Measurements from ENCODE around the gene OLA1. TPM values are rescaled to one million over a fixed set of nuclear protein-coding genes. Genes with fewer than 3 reads are reported as not detected.

Gene OLA1
- total RNA-seq, 4 donors from 2014 or later: 75.4 to 111 (median 92.8) TPM

GRCh38 chr2:174074831-174075230, 173.5 kb downstream of the OLA1 start:
- Histone ChIP-seq H3K9me3 (no peaks in the 10 kb centered on the region), H3K4me3 (no peak overlapping the region), H3K27me3 (no peaks in the 10 kb centered on the region), H3K27ac (no peak overlapping the region), H3K4me1 (no peaks in the 10 kb centered on the region), H3K36me3 (no peaks in the 10 kb centered on the region)
- in situ Hi-C loops (cut with MboI; ENCODE audit: low sequenced_read_pairs in 4 of 4): loop anchor here in 3 of 4 donors (25.0 kb wide), 1 partner anchor 663 kb away; no protein-coding TSS in a partner anchor
- intact Hi-C loops (cut with DNase I; ENCODE audit: low total_unique reads): no loop called here
- no peak for DNase-seq
- no peak for ATAC-seq
- no peak for TF ChIP-seq POLR2A (IDR thresholded peaks at IDR 0.05)
- no peak for TF ChIP-seq CTCF (IDR thresholded peaks at IDR 0.05 in 4 of 5, conservative IDR thresholded peaks at IDR 0.05 in 1 of 5)

GRCh38 chr2:174072857-174073256, 175.5 kb downstream of the OLA1 start:
- H3K9me3 ChIP-seq: no peaks in the 10 kb centered on the region
- no peak for TF ChIP-seq POLR2A (IDR thresholded peaks at IDR 0.05)
- TF ChIP-seq CTCF (IDR thresholded peaks at IDR 0.05 in 4 of 5, conservative IDR thresholded peaks at IDR 0.05 in 1 of 5): no peak
- H3K27me3 ChIP-seq: no peaks in the 10 kb centered on the region
- no peak overlapping the region for H3K27ac ChIP-seq
- intact Hi-C loops (cut with DNase I; ENCODE audit: low total_unique reads) (no loop called here), in situ Hi-C loops (cut with MboI; ENCODE audit: low sequenced_read_pairs in 4 of 4) (loop anchor here in 3 of 4 donors (25.0 kb wide), 1 partner anchor 661 kb away; no protein-coding TSS in a partner anchor)
- no peaks in the 10 kb centered on the region for H3K4me1 ChIP-seq
- no peak overlapping the region for H3K4me3 ChIP-seq
- no peak for ATAC-seq
- H3K36me3 ChIP-seq: no peaks in the 10 kb centered on the region
- DNase-seq: no peak

GRCh38 chr2:174072069-174072468, 176.3 kb downstream of the OLA1 start:
- no peak for TF ChIP-seq CTCF (IDR thresholded peaks at IDR 0.05 in 4 of 5, conservative IDR thresholded peaks at IDR 0.05 in 1 of 5)
- no peak for TF ChIP-seq POLR2A (IDR thresholded peaks at IDR 0.05)
- Histone ChIP-seq H3K27me3 (no peaks in the 10 kb centered on the region), H3K36me3 (no peaks in the 10 kb centered on the region), H3K27ac (no peak overlapping the region), H3K9me3 (no peaks in the 10 kb centered on the region), H3K4me1 (no peaks in the 10 kb centered on the region), H3K4me3 (no peak overlapping the region)
- intact Hi-C loops (cut with DNase I; ENCODE audit: low total_unique reads) (no loop called here), in situ Hi-C loops (cut with MboI; ENCODE audit: low sequenced_read_pairs in 4 of 4) (loop anchor here in 3 of 4 donors (25.0 kb wide), 1 partner anchor 660 kb away; no protein-coding TSS in a partner anchor)
- no peak for ATAC-seq
- DNase-seq: no peak

GRCh38 chr2:174071321-174071720, 177.0 kb downstream of the OLA1 start:
- Histone ChIP-seq H3K4me3 (no peak overlapping the region), H3K36me3 (no peaks in the 10 kb centered on the region), H3K27ac (no peak overlapping the region), H3K4me1 (no peaks in the 10 kb centered on the region), H3K27me3 (no peaks in the 10 kb centered on the region), H3K9me3 (no peaks in the 10 kb centered on the region)
- TF ChIP-seq CTCF (IDR thresholded peaks at IDR 0.05 in 4 of 5, conservative IDR thresholded peaks at IDR 0.05 in 1 of 5): no peak
- TF ChIP-seq POLR2A (IDR thresholded peaks at IDR 0.05): no peak
- DNase-seq (no peak), ATAC-seq (no peak)
- in situ Hi-C loops (cut with MboI; ENCODE audit: low sequenced_read_pairs in 4 of 4) (loop anchor here in 3 of 4 donors (25.0 kb wide), 1 partner anchor 659 kb away; no protein-coding TSS in a partner anchor), intact Hi-C loops (cut with DNase I; ENCODE audit: low total_unique reads) (no loop called here)

GRCh38 chr2:174070281-174070680, 178.1 kb downstream of the OLA1 start:
- intact Hi-C loops (cut with DNase I; ENCODE audit: low total_unique reads) (no loop called here), in situ Hi-C loops (cut with MboI; ENCODE audit: low sequenced_read_pairs in 4 of 4) (loop anchor here in 3 of 4 donors (25.0 kb wide), 1 partner anchor 658 kb away; no protein-coding TSS in a partner anchor)
- Histone ChIP-seq H3K27ac (no peak overlapping the region), H3K27me3 (no peaks in the 10 kb centered on the region), H3K36me3 (no peaks in the 10 kb centered on the region), H3K4me1 (no peaks in the 10 kb centered on the region), H3K4me3 (no peak overlapping the region), H3K9me3 (no peaks in the 10 kb centered on the region)
- DNase-seq (no peak), ATAC-seq (no peak)
- no peak for TF ChIP-seq POLR2A (IDR thresholded peaks at IDR 0.05)
- TF ChIP-seq CTCF (IDR thresholded peaks at IDR 0.05 in 4 of 5, conservative IDR thresholded peaks at IDR 0.05 in 1 of 5): no peak
